Activated CD8-positive, alpha-beta memory T cell treated with anti-CD3 and anti-CD28 coated beads for 1 hour (primary cell): ENCODE measurements around the gene NXN.
"Not testable (repeated sequence)": the region's sequence is repeated elsewhere in the genome, so short reads cannot be mapped to it uniquely, and the experiment has no call there.

Experiments used
- DNase-seq, 2 donors: peaks; one replicate each; pipeline ENCODE4 v3.0.0-alpha.2; 2020; ENCODE audit warnings: low read depth in 1 of 2; ENCODE audit errors: extremely low read depth in 1 of 2

The NXN gene

GRCh38 chr17:1007310-1008007 is 27.9 kb upstream of the NXN start:
- DNase-seq: no peak

- DNase-seq: no peak
Observed at GRCh38 chr17:1006054-1006453, 26.5 kb upstream of the NXN start.

GRCh38 chr17:1005361-1005946 is 25.9 kb upstream of the NXN start:
- DNase-seq: no peak

GRCh38 chr17:1004769-1005295 is 25.3 kb upstream of the NXN start:
- DNase-seq: no peak

- no peak for DNase-seq
Observed at GRCh38 chr17:1003972-1004768, 24.6 kb upstream of the NXN start.

- no peak for DNase-seq
Observed at GRCh38 chr17:1003633-1003971, 24.0 kb upstream of the NXN start.

- no peak for DNase-seq
Observed at GRCh38 chr17:1002771-1003555, 23.4 kb upstream of the NXN start.

GRCh38 chr17:1002412-1002753 is 22.8 kb upstream of the NXN start:
- DNase-seq: no peak

- no peak for DNase-seq
Observed at GRCh38 chr17:1001640-1002411, 22.2 kb upstream of the NXN start.

GRCh38 chr17:1000597-1001461 is 21.3 kb upstream of the NXN start:
- DNase-seq: no peak

- no peak for DNase-seq
Observed at GRCh38 chr17:998111-998510, 18.5 kb upstream of the NXN start.

- DNase-seq: peak; percentile 81
Observed at GRCh38 chr17:996554-997344, 17.2 kb upstream of the NXN start, which contains the start of gene TIMM22. Gene TIMM22, plus strand, starts transcription at chr17:997129. Its CDS starts 14 bp downstream, at chr17:997143.

GRCh38 chr17:995324-995723 is 15.7 kb upstream of the NXN start:
- DNase-seq: not testable (repeated sequence)

- DNase-seq: no peak
Observed at GRCh38 chr17:992933-993332, 13.4 kb upstream of the NXN start.

- no peak for DNase-seq
Observed at GRCh38 chr17:988561-988960, 9.0 kb upstream of the NXN start.

GRCh38 chr17:987931-988330 is 8.4 kb upstream of the NXN start:
- no peak for DNase-seq

- DNase-seq: no peak
Observed at GRCh38 chr17:986322-986929, 6.8 kb upstream of the NXN start.

- DNase-seq: no peak
Observed at GRCh38 chr17:983921-984320, 4.3 kb upstream of the NXN start.
